HepG2 (cell line): ENCODE measurements around the gene ATOH8. TPM values are rescaled to one million over a fixed set of nuclear protein-coding genes. Genes with fewer than 3 reads are reported as not detected.

Experiments used
- MEIS2 ChIP-seq: sonication (generic); formaldehyde crosslinking; IDR thresholded peaks from 2 replicates; pipeline ENCODE4 v1.9.0; 2021; ENCODE audit warnings: mild to moderate bottlenecking, missing genetic modification reagents
- MYC ChIP-seq: sonication (generic); formaldehyde crosslinking; IDR thresholded peaks from 2 replicates; pipeline ENCODE4 v1.9.0; 2021; ENCODE audit warnings: missing genetic modification reagents, borderline replicate concordance
- NFYC ChIP-seq: IDR thresholded peaks from 2 replicates; pipeline ENCODE4 v1.6.1; 2016; ENCODE audit warnings: missing genetic modification reagents, missing compliant biosample characterization
- NR2F6 ChIP-seq, 2 experiments: IDR thresholded peaks; 2 replicates each; pipeline ENCODE4 v1.6.1; 2016; ENCODE audit warnings: antibody characterized with exemption in 1 of 2, mild to moderate bottlenecking in 1 of 2
- USF2 ChIP-seq, 2 experiments: sonication (generic) in 1 of 2; formaldehyde crosslinking in 1 of 2; IDR thresholded peaks; 2 replicates each; pipeline versions ENCODE4 v1.5.1 to v1.6.1; 2011 to 2020; ENCODE audit warnings: borderline replicate concordance in 1 of 2, low read depth in 1 of 2, low read length in 1 of 2, mild to moderate bottlenecking in 1 of 2, missing genetic modification reagents in 1 of 2, moderate library complexity in 1 of 2
- ZBTB25 ChIP-seq: IDR thresholded peaks from 2 replicates; pipeline ENCODE4 v1.6.1; 2018; ENCODE audit warnings: missing genetic modification reagents
- ZFP37 ChIP-seq: sonication (generic); formaldehyde crosslinking; IDR thresholded peaks from 2 replicates; pipeline ENCODE4 v1.4.0; 2020; ENCODE audit warnings: missing genetic modification reagents, borderline replicate concordance
- ZNF407 ChIP-seq: sonication (generic); formaldehyde crosslinking; IDR thresholded peaks from one replicate; pipeline ENCODE4 v1.5.1; 2020; ENCODE audit warnings: mild to moderate bottlenecking, missing genetic modification reagents; ENCODE audit errors: not compliant biosample characterization
- ZNF614 ChIP-seq: IDR thresholded peaks from 2 replicates; pipeline ENCODE4 v1.6.1; 2018; ENCODE audit warnings: missing biosample characterization, missing genetic modification reagents, inconsistent platforms, borderline replicate concordance
- ZNF687 ChIP-seq: sonication (generic); formaldehyde crosslinking; IDR thresholded peaks from 2 replicates; pipeline ENCODE4 v1.5.1; 2020; ENCODE audit warnings: mild to moderate bottlenecking, missing genetic modification reagents, moderate library complexity
- polyA plus RNA-seq, 8 experiments: library from polyadenylated mRNA; depleted of rRNA in 3 of 8; stranded (reverse) in 7 of 8; unstranded in 1 of 8; fragments of >200 nt; fragmentation: Illumina TruSeq in 4 of 8; extraction: Trizol in 4 of 8; gene quantifications; 2 replicates each; pipeline versions ENCODE4 v1.2.1 to v1.2.3, GENCODE V29; 2011 to 2016; ENCODE audit warnings: low read depth in 4 of 8, missing spikeins in 1 of 8, mixed read lengths in 1 of 8; ENCODE audit not compliant: insufficient read depth in 1 of 8
- total RNA-seq, 5 experiments: library from RNA; depleted of rRNA; stranded (reverse); fragments of >200 nt; fragmentation: Illumina TruSeq; extraction: Trizol; gene quantifications; 2 replicates each; pipeline ENCODE4 v1.2.3, GENCODE V29; 2016; ENCODE audit warnings: low read depth in 1 of 5

The ATOH8 gene
- total and polyA plus RNA-seq, 2 of the 13 experiments (the other 11 are each of a cell fraction or from before 2014, with no cell fraction given), result 0.13 to 0.61 TPM

GRCh38 chr2:85728883-85729824, 24.6 kb upstream of the ATOH8 start (continued):
- TF ChIP-seq MYC (CRISPR knock-in tag) (peak; percentile 38; the same call in 1 of the 2 replicates), NFYC (CRISPR knock-in tag) (no peak), ZNF687 (CRISPR knock-in tag) (peak; percentile 48), USF2 (IDR thresholded peaks at IDR 0.05; ENCODE audit: low read depth, low read length) (no peak), USF2 (CRISPR knock-in tag; IDR thresholded peaks at IDR 0.05; ENCODE audit: borderline replicate concordance) (no peak), ZFP37 (CRISPR knock-in tag) (0 out of 2 replicates have a peak, but pooled peaks have one; percentile 29), ZNF407 (CRISPR knock-in tag) (no peak), ZNF614 (CRISPR knock-in tag) (peak; percentile 33; the same call in 1 of the 2 replicates), MEIS2 (CRISPR knock-in tag) (peak; percentile 40; the same call in 1 of the 2 replicates), NR2F6 (IDR thresholded peaks at IDR 0.05) (no peak), NR2F6 (CRISPR knock-in tag; IDR thresholded peaks at IDR 0.05) (peak; percentile 36; the same call in 1 of the 2 replicates), ZBTB25 (CRISPR knock-in tag) (0 out of 2 replicates have a peak, but pooled peaks have one; percentile 43)
